HG03442 (cell line): Measurements from ENCODE around the gene PAPPA2.
"Not testable (repeated sequence)": the region's sequence is repeated elsewhere in the genome, so short reads cannot be mapped to it uniquely, and the experiment has no call there.

Experiments used
- ATAC-seq: cut with Tn5 transposase; IDR thresholded peaks from one replicate; pipeline ENCODE4 v1.9.1; 2021; ENCODE audit warnings: mild to moderate bottlenecking, moderate library complexity; ENCODE audit not compliant: unreplicated experiment

PAPPA2 gene

GRCh38 chr1:176745945-176746344 lies 283.0 kb downstream of the PAPPA2 start:
- no peak for ATAC-seq

- ATAC-seq = no peak
Observed at GRCh38 chr1:176752505-176752904, 289.5 kb downstream of the PAPPA2 start.

GRCh38 chr1:176754676-176755075 lies 291.7 kb downstream of the PAPPA2 start:
- ATAC-seq = no peak

- ATAC-seq = not testable (repeated sequence)
Observed at GRCh38 chr1:176756817-176757216, 293.8 kb downstream of the PAPPA2 start.

GRCh38 chr1:176765608-176766007 lies 302.6 kb downstream of the PAPPA2 start:
- no peak for ATAC-seq

- ATAC-seq = no peak
Observed at GRCh38 chr1:176766779-176767178, 303.8 kb downstream of the PAPPA2 start.

GRCh38 chr1:176767714-176768136 lies 304.8 kb downstream of the PAPPA2 start:
- no peak for ATAC-seq

- ATAC-seq = no peak
Observed at GRCh38 chr1:176768532-176768931, 305.6 kb downstream of the PAPPA2 start.

- no peak for ATAC-seq
Observed at GRCh38 chr1:176770066-176770465, 307.1 kb downstream of the PAPPA2 start.

GRCh38 chr1:176773038-176773437 lies 310.1 kb downstream of the PAPPA2 start:
- ATAC-seq = no peak

- ATAC-seq = no peak
Observed at GRCh38 chr1:176774224-176774623, 311.2 kb downstream of the PAPPA2 start.

- no peak for ATAC-seq
Observed at GRCh38 chr1:176775378-176775777, 312.4 kb downstream of the PAPPA2 start.

- no peak for ATAC-seq
Observed at GRCh38 chr1:176775996-176776395, 313.0 kb downstream of the PAPPA2 start.

GRCh38 chr1:176778056-176778455 lies 315.1 kb downstream of the PAPPA2 start:
- no peak for ATAC-seq

- ATAC-seq = no peak
Observed at GRCh38 chr1:176779992-176780328, 317.0 kb downstream of the PAPPA2 start.

GRCh38 chr1:176783309-176783708 lies 320.3 kb downstream of the PAPPA2 start:
- no peak for ATAC-seq

GRCh38 chr1:176785056-176785455 lies 322.1 kb downstream of the PAPPA2 start:
- no peak for ATAC-seq

- no peak for ATAC-seq
Observed at GRCh38 chr1:176785791-176786190, 322.8 kb downstream of the PAPPA2 start.

- peak; percentile 55 for ATAC-seq
Observed at GRCh38 chr1:176786274-176786673, 323.3 kb downstream of the PAPPA2 start.

- no peak for ATAC-seq
Observed at GRCh38 chr1:176789571-176790090, 326.7 kb downstream of the PAPPA2 start.

GRCh38 chr1:176790786-176791185 lies 327.8 kb downstream of the PAPPA2 start:
- ATAC-seq = no peak

GRCh38 chr1:176791906-176792305 lies 328.9 kb downstream of the PAPPA2 start:
- no peak for ATAC-seq

- no peak for ATAC-seq
Observed at GRCh38 chr1:176794897-176795508, 332.0 kb downstream of the PAPPA2 start.
